ENCODE measurements around the gene XRCC3.

XRCC3 gene

GRCh38 chr14:103697206-103697602 lies 18.0 kb downstream of the XRCC3 start:
- no peak for TF ChIP-seq HDGF (IDR thresholded peaks at IDR 0.05; ENCODE audit: borderline replicate concordance)
- TF ChIP-seq LEF1 (IDR thresholded peaks at IDR 0.05; ENCODE audit: borderline replicate concordance): no peak
- no peak for TF ChIP-seq ELF4 (IDR thresholded peaks at IDR 0.05)
- TF ChIP-seq SUZ12 (IDR thresholded peaks at IDR 0.05): no peak
- no peak for TF ChIP-seq SP1 (IDR thresholded peaks at IDR 0.05)
- ChIA-PET POLR2A (interaction anchor here (1.9 kb wide), 1 partner anchor 9 kb away, joined by 4 read pairs; no protein-coding TSS in a partner anchor), CTCF (interaction anchor here (0.6 kb wide), 1 partner anchor 111 kb away, joined by 11 read pairs; no protein-coding TSS in a partner anchor)
- DNase-seq (ENCODE audit: extremely low spot score): no peak

DNA sequence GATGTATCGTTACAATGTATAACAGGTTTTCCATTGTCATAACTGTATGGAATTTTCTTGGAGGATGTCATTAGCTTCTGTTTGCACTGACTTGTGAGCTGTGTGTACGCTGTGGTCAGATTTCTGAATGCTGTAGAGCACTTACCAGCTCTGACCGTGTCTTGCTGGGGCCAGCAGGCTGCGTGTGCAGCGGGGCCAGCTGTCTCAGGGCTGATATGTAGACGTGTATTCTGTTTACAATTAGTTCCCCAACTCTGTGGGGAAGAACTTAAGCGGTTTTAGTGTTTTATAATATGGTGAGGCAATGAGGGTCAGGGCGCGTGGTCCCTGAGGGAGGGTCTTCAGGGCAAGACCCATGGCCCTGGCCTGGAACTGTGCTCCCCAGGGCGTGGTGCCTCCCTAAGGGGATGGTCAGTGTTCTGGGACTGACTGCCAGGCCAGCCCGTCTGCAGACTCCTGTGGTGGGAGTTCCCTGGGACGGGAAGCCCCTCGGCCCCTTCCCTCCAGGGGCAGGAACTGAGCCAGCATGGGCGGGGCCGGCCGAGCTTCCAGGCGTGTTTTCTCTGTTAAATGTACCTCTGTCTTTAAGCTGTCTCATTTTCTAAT lies 18.7 kb downstream of the XRCC3 start:
- ChIA-PET CTCF (no interaction called here), POLR2A (interaction anchor here (1.1 to 1.9 kb wide), 2 partner anchors 9 to 19 kb away, joined by 4 to 5 read pairs; partner anchors contain the start of genes XRCC3 and ZFYVE21)
- no peak for DNase-seq (ENCODE audit: extremely low spot score)
- TF ChIP-seq HDGF (IDR thresholded peaks at IDR 0.05; ENCODE audit: borderline replicate concordance): no peak
- no peak for TF ChIP-seq ARNT (IDR thresholded peaks at IDR 0.05)
- TF ChIP-seq SUZ12 (IDR thresholded peaks at IDR 0.05): no peak
- no peak for TF ChIP-seq ZNF384 (IDR thresholded peaks at IDR 0.05)
- TF ChIP-seq FOXK2 (IDR thresholded peaks at IDR 0.05): no peak
- TF ChIP-seq BHLHE40 (IDR thresholded peaks at IDR 0.05; ENCODE audit: borderline replicate concordance): no peak
- no peak for TF ChIP-seq NFRKB (IDR thresholded peaks at IDR 0.05)
- no peak for TF ChIP-seq ELF4 (IDR thresholded peaks at IDR 0.05)
- TF ChIP-seq CTBP1 (IDR thresholded peaks at IDR 0.05; ENCODE audit: borderline replicate concordance): no peak
- no peak for TF ChIP-seq LEF1 (IDR thresholded peaks at IDR 0.05; ENCODE audit: borderline replicate concordance)

DNA sequence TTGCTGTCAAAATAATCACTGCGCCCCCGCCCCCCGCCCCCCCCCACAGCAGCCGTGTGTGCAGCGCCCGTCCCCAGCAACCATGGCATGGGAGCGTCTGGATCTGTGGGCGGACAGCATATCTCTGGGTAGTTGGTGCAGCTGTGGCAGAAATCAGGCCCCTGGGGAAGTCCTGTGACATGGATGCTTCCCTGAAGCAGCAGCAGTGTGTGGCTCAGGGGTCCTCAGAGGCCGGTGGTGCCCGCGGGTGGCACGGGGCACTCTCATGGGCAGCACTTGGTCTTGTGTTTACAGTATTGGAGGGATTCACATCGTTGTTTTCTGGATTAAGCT lies 19.2 kb downstream of the XRCC3 start:
- ChIA-PET CTCF (no interaction called here), POLR2A (interaction anchor here (1.1 to 1.9 kb wide), 2 partner anchors 10 to 20 kb away, joined by 4 to 5 read pairs; partner anchors contain the start of genes XRCC3 and ZFYVE21)
- TF ChIP-seq L3MBTL2 (conservative IDR thresholded peaks at IDR 0.05) (no peak), ELF4 (IDR thresholded peaks at IDR 0.05) (no peak), HDGF (IDR thresholded peaks at IDR 0.05; ENCODE audit: borderline replicate concordance) (no peak), FOXA1 (IDR thresholded peaks at IDR 0.05) (no peak), ARNT (IDR thresholded peaks at IDR 0.05) (no peak), FOXM1 (IDR thresholded peaks at IDR 0.05; ENCODE audit: borderline replicate concordance) (no peak), TARDBP (IDR thresholded peaks at IDR 0.05) (no peak), CTBP1 (IDR thresholded peaks at IDR 0.05; ENCODE audit: borderline replicate concordance) (no peak), SUZ12 (IDR thresholded peaks at IDR 0.05) (no peak), LEF1 (IDR thresholded peaks at IDR 0.05; ENCODE audit: borderline replicate concordance) (no peak), PKNOX1 (IDR thresholded peaks at IDR 0.05) (no peak), SP1 (IDR thresholded peaks at IDR 0.05) (no peak), FOXK2 (IDR thresholded peaks at IDR 0.05) (no peak), BHLHE40 (IDR thresholded peaks at IDR 0.05; ENCODE audit: borderline replicate concordance) (no peak), NFRKB (IDR thresholded peaks at IDR 0.05) (no peak), ZNF384 (IDR thresholded peaks at IDR 0.05) (no peak)
- DNase-seq (ENCODE audit: extremely low spot score): no peak

DNA sequence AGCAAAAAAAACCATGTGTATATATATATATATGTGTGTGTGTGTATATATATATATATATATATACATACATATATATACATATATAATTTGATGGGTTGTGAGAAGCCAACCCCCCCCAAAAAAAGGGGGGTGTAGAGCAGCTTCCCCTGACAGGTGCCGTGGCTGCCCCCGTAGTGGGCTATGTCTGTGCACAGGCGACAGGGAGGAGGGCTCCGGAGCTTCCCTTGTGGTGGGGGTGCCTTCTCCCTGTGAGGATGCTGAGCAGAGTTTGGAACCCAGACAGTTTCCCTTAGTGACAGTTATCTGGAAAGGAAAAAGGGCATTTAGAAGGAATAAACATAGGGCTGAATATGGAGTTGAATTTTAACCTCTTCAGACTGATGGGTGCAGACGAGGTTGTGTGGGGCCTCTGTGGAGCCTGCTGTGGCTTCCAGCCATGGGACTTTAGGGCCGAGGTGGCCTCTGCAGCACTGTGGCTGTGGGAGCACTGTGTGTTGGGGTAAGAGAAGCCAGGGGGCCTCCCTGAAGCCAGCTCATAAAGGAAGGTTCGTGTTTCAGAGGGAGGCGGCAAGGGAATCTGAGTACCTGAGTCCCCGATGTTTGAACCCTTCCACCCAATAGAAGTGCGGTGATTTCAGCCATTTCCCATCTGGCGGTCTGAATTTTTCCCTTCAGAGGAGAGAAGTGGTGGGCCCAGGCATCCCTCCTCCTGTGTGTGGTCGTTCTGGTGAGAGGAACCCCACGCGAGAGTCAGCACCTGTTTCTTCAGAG lies 19.8 kb downstream of the XRCC3 start:
- TF ChIP-seq CTBP1 (IDR thresholded peaks at IDR 0.05; ENCODE audit: borderline replicate concordance) (no peak), ZNF384 (IDR thresholded peaks at IDR 0.05) (no peak), TARDBP (IDR thresholded peaks at IDR 0.05) (no peak), FOXA1 (IDR thresholded peaks at IDR 0.05) (no peak), SUZ12 (IDR thresholded peaks at IDR 0.05) (no peak)
- ChIA-PET CTCF (interaction anchor here (0.7 kb wide), 1 partner anchor 95 kb away, joined by 3 read pairs; no protein-coding TSS in a partner anchor), POLR2A (interaction anchor here (1.0 to 1.4 kb wide), 3 partner anchors 9 to 20 kb away, joined by 3 to 5 read pairs (median 4); partner anchors contain the start of genes XRCC3 and ZFYVE21)
- no peak for DNase-seq (ENCODE audit: extremely low spot score)

DNA sequence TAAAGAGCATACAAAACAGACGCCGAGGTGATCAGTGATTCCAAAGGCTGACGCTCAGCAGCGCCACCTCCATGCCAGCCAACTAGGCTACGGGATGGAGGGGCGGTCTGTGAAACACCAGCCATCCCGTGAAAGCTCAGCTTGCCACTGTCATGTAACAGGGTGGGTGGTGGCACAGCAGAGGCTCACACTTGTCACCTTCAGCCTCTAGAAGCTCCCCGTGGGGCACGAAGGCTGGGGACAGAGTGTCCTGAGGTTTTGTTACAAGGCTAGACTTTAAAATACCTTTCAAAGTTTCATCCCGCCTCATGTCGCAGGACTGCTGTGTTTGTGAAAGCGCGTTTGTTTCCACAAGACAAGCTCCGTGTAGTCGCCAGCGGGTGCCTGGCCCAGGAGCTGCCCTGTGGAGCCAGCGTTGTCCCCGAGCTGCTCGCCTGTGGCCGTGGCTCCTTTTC lies 20.7 kb downstream of the XRCC3 start:
- no peak for DNase-seq (ENCODE audit: extremely low spot score)
- CTCF ChIA-PET: no interaction called here
- TF ChIP-seq NFRKB (IDR thresholded peaks at IDR 0.05) (no peak), ARNT (IDR thresholded peaks at IDR 0.05) (no peak), SP1 (IDR thresholded peaks at IDR 0.05) (no peak), ELF4 (IDR thresholded peaks at IDR 0.05) (no peak), SUZ12 (IDR thresholded peaks at IDR 0.05) (no peak), LEF1 (IDR thresholded peaks at IDR 0.05; ENCODE audit: borderline replicate concordance) (no peak), HDGF (IDR thresholded peaks at IDR 0.05; ENCODE audit: borderline replicate concordance) (no peak)
- POLR2A ChIA-PET: interaction anchor here (1.0 to 1.4 kb wide), 3 partner anchors 10 to 21 kb away, joined by 3 to 4 read pairs (median 4); partner anchors contain the start of gene ZFYVE21

GRCh38 chr14:103693515-103693914 lies 21.7 kb downstream of the XRCC3 start:
- ChIA-PET CTCF (no interaction called here), POLR2A (no interaction called here)
- no peak for DNase-seq (ENCODE audit: extremely low spot score)
- TF ChIP-seq HDGF (IDR thresholded peaks at IDR 0.05; ENCODE audit: borderline replicate concordance): no peak
- no peak for TF ChIP-seq ZNF384 (IDR thresholded peaks at IDR 0.05)
- TF ChIP-seq ARNT (IDR thresholded peaks at IDR 0.05): no peak
- no peak for TF ChIP-seq FOXK2 (IDR thresholded peaks at IDR 0.05)
- no peak for TF ChIP-seq FOXA1 (IDR thresholded peaks at IDR 0.05)
- no peak for TF ChIP-seq CTBP1 (IDR thresholded peaks at IDR 0.05; ENCODE audit: borderline replicate concordance)
- no peak for TF ChIP-seq SUZ12 (IDR thresholded peaks at IDR 0.05)
- no peak for TF ChIP-seq TARDBP (IDR thresholded peaks at IDR 0.05)
- TF ChIP-seq ELF4 (IDR thresholded peaks at IDR 0.05): no peak
- TF ChIP-seq LEF1 (IDR thresholded peaks at IDR 0.05; ENCODE audit: borderline replicate concordance): no peak
- TF ChIP-seq FOXM1 (IDR thresholded peaks at IDR 0.05; ENCODE audit: borderline replicate concordance): no peak
- TF ChIP-seq NFRKB (IDR thresholded peaks at IDR 0.05): no peak

GRCh38 chr14:103692871-103693270 lies 22.4 kb downstream of the XRCC3 start:
- CTCF ChIA-PET: no interaction called here
- POLR2A ChIA-PET: no interaction called here
- no peak for TF ChIP-seq FOXM1 (IDR thresholded peaks at IDR 0.05; ENCODE audit: borderline replicate concordance)
- no peak for TF ChIP-seq NFRKB (IDR thresholded peaks at IDR 0.05)
- TF ChIP-seq FOXK2 (IDR thresholded peaks at IDR 0.05): no peak
- no peak for TF ChIP-seq PKNOX1 (IDR thresholded peaks at IDR 0.05)
- DNase-seq (ENCODE audit: extremely low spot score): no peak
